ENCODE data around the gene CTAG1A. TPM values are rescaled to one million over a fixed set of nuclear protein-coding genes. Genes with fewer than 3 reads are reported as not detected.

The CTAG1A gene
- total and polyA plus RNA-seq, 12 donors = not detected

GRCh38 chrX:154599531-154599930 lies 14.6 kb downstream of the CTAG1A start:
- no peak overlapping the region for H3K27ac ChIP-seq
- intact Hi-C loops (cut with DNase I) = no loop called here
- H3K9me3 ChIP-seq = no peaks in the 10 kb centered on the region
- H3K36me3 ChIP-seq = no peaks in the 10 kb centered on the region
- TF ChIP-seq, protein P1, sequence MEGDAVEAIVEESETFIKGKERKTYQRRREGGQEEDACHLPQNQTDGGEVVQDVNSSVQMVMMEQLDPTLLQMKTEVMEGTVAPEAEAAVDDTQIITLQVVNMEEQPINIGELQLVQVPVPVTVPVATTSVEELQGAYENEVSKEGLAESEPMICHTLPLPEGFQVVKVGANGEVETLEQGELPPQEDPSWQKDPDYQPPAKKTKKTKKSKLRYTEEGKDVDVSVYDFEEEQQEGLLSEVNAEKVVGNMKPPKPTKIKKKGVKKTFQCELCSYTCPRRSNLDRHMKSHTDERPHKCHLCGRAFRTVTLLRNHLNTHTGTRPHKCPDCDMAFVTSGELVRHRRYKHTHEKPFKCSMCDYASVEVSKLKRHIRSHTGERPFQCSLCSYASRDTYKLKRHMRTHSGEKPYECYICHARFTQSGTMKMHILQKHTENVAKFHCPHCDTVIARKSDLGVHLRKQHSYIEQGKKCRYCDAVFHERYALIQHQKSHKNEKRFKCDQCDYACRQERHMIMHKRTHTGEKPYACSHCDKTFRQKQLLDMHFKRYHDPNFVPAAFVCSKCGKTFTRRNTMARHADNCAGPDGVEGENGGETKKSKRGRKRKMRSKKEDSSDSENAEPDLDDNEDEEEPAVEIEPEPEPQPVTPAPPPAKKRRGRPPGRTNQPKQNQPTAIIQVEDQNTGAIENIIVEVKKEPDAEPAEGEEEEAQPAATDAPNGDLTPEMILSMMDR (IDR thresholded peaks at IDR 0.05) = no peak
- peaks cover 0 to 9% (median 0%) of the 10 kb centered on the region in 9 donors for H3K4me1 ChIP-seq
- WGBS, 2 donors = 88 to 97% methylated on average over 14 of the region's 14 CpGs
- H3K27me3 ChIP-seq = peaks cover 0 to 8% (median 0%) of the 10 kb centered on the region in 7 donors
- DNase-seq (no peak), ATAC-seq (no peak)
- H3K4me3 ChIP-seq = no peak overlapping the region

GRCh38 chrX:154600759-154601374 lies 15.9 kb downstream of the CTAG1A start:
- Histone ChIP-seq H3K4me1 (peaks cover 0 to 9% (median 0%) of the 10 kb centered on the region in 9 donors), H3K27ac (no peak overlapping the region), H3K9me3 (no peaks in the 10 kb centered on the region), H3K27me3 (no peaks in the 10 kb centered on the region), H3K4me3 (no peak overlapping the region), H3K36me3 (no peaks in the 10 kb centered on the region)
- WGBS, 2 donors = 64 to 75% methylated on average over 14 to 15 of the region's 15 CpGs
- TF ChIP-seq, protein P1 (IDR thresholded peaks at IDR 0.05) = no peak
- ATAC-seq (no peak), DNase-seq (no peak)
- intact Hi-C loops (cut with DNase I) = no loop called here

GRCh38 chrX:154602226-154602625 lies 17.3 kb downstream of the CTAG1A start:
- intact Hi-C loops (cut with DNase I) = no loop called here
- TF ChIP-seq, protein P1 (IDR thresholded peaks at IDR 0.05) = no peak
- no peaks in the 10 kb centered on the region for H3K27me3 ChIP-seq
- 81 to 84% methylated on average over 8 to 13 of the region's 13 CpGs for WGBS, 2 donors
- peaks cover 0 to 9% (median 0%) of the 10 kb centered on the region in 9 donors for H3K4me1 ChIP-seq
- ATAC-seq = no peak
- H3K27ac ChIP-seq = no peak overlapping the region
- no peak overlapping the region for H3K4me3 ChIP-seq
- no peaks in the 10 kb centered on the region for H3K36me3 ChIP-seq
- H3K9me3 ChIP-seq = no peaks in the 10 kb centered on the region
- no peak for DNase-seq

DNA sequence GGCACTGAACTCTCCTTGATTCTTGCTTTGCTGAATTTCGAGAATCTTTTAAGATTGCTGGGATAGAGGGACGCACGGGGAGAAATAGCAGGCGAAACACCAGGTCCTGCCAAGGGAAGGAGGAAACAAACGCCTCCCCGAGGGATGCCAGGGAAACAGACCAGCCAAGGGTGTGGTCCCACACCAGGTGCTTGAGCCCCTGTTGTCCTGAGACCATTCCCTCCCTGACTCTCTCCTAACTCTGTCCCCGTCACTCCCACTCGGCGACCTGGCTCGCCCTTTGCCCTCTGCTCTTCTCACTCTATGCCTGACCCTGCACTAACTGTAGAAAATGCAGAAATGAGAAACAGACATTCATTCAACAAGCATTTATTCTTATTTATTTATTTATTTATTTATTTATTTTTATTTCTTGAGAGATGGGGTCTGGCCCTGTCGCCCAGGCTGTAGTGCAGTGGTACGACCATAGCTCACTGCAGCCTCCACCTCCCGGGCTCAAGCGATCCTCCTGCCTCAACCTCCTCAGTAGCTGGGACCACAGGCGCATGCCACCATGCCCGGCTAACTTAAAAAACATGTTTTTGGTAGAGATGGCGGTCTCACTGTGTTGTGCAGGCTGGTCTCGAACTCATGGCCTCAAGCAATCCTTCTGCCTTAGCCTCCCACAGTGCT lies 18.0 kb downstream of the CTAG1A start:
- H3K4me1 ChIP-seq = peaks cover 0 to 9% (median 0%) of the 10 kb centered on the region in 9 donors
- no peaks in the 10 kb centered on the region for H3K36me3 ChIP-seq
- intact Hi-C loops (cut with DNase I) = no loop called here
- TF ChIP-seq, protein P1 (IDR thresholded peaks at IDR 0.05) = no peak
- H3K9me3 ChIP-seq = no peaks in the 10 kb centered on the region
- no peaks in the 10 kb centered on the region for H3K27me3 ChIP-seq
- H3K4me3 ChIP-seq = no peak overlapping the region
- DNase-seq (no peak), ATAC-seq (no peak)
- H3K27ac ChIP-seq = no peak overlapping the region
- WGBS, 2 donors = 88 to 90% methylated on average over 14 to 18 of the region's 18 CpGs

Measured in heart right ventricle (tissue), 16 donors.